WTC11 (cell line): ENCODE results near the gene AP3B2.

ENCODE experiments used
- CREM ChIP-seq: sonication (generic); formaldehyde crosslinking; IDR thresholded peaks from 2 replicates; pipeline ENCODE4 v1.8.1; 2022; ENCODE audit warnings: mild to moderate bottlenecking, missing genetic modification reagents, moderate library complexity
- MYBL2 ChIP-seq: sonication (generic); formaldehyde crosslinking; IDR thresholded peaks from 2 replicates; pipeline ENCODE4 v1.8.1; 2023; ENCODE audit warnings: mild to moderate bottlenecking, moderate library complexity, missing genetic modification reagents
- RELA ChIP-seq: sonication (generic); formaldehyde crosslinking; IDR thresholded peaks from 2 replicates; pipeline ENCODE4 v1.8.1; 2022; ENCODE audit warnings: missing genetic modification reagents, mild to moderate bottlenecking, borderline replicate concordance
- TCF7 ChIP-seq: sonication (generic); formaldehyde crosslinking; IDR thresholded peaks from 2 replicates; pipeline ENCODE4 v1.8.0; 2022; ENCODE audit warnings: mild to moderate bottlenecking, low read depth, missing genetic modification reagents, moderate library complexity
- TEAD4 ChIP-seq: sonication (generic); formaldehyde crosslinking; IDR thresholded peaks from 2 replicates; pipeline ENCODE4 v1.8.0; 2022; ENCODE audit warnings: mild to moderate bottlenecking, missing genetic modification reagents
- TF ChIP-seq, protein P1 (sequence below): sonication (generic); formaldehyde crosslinking; IDR thresholded peaks from 2 replicates; pipeline ENCODE4 v1.8.1; 2023; ENCODE audit warnings: mild to moderate bottlenecking, missing genetic modification reagents, moderate library complexity
- TF ChIP-seq, protein P2 (sequence below): sonication (generic); formaldehyde crosslinking; IDR thresholded peaks from 2 replicates; pipeline ENCODE4 v1.8.0; 2022; ENCODE audit warnings: mild to moderate bottlenecking, missing genetic modification reagents
- TF ChIP-seq, protein P3 (sequence below): fragments of 200-600 bp; IDR thresholded peaks from 2 replicates; pipeline ENCODE4 v1.8.0; 2022; ENCODE audit warnings: antibody characterized with exemption
- TF ChIP-seq, protein P4 (sequence below): sonication (generic); formaldehyde crosslinking; IDR thresholded peaks from 2 replicates; pipeline ENCODE4 v1.8.1; 2022; ENCODE audit warnings: mild to moderate bottlenecking, moderate library complexity, missing genetic modification reagents
- TF ChIP-seq, protein P5 (sequence below): sonication (generic); formaldehyde crosslinking; IDR thresholded peaks from 2 replicates; pipeline ENCODE4 v1.8.0; 2022; ENCODE audit warnings: mild to moderate bottlenecking, missing genetic modification reagents

DNA sequence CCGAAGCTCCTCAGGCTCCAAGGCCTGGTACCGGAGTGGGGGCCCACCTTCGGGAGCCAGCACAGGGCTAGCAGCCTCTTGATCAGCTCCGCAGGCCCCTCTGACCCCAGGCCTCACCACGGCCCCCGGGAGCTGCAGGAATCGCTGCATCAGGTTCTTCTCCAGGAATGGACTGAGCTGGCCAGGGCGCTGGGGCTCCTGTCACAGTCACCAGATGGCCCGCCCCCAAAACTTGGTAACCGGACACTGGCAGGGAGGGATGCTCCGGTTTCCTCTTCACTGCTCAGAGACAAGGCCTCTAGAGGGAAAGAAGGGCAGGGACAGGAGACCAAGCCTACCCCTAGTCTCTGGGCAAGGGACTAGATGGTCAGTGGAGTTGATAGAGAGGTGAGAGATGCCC lies 9.9 kb downstream of the AP3B2 start:
- TF ChIP-seq MYBL2 (CRISPR knock-in tag) (no peak), RELA (CRISPR knock-in tag) (no peak), TEAD4 (no peak), TCF7 (CRISPR knock-in tag) (no peak), CREM (CRISPR knock-in tag) (no peak)
- TF ChIP-seq, protein P1, sequence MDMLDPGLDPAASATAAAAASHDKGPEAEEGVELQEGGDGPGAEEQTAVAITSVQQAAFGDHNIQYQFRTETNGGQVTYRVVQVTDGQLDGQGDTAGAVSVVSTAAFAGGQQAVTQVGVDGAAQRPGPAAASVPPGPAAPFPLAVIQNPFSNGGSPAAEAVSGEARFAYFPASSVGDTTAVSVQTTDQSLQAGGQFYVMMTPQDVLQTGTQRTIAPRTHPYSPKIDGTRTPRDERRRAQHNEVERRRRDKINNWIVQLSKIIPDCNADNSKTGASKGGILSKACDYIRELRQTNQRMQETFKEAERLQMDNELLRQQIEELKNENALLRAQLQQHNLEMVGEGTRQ (CRISPR knock-in tag): no peak
- TF ChIP-seq, protein P2, sequence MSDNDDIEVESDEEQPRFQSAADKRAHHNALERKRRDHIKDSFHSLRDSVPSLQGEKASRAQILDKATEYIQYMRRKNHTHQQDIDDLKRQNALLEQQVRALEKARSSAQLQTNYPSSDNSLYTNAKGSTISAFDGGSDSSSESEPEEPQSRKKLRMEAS (CRISPR knock-in tag): no peak
- TF ChIP-seq, protein P3, sequence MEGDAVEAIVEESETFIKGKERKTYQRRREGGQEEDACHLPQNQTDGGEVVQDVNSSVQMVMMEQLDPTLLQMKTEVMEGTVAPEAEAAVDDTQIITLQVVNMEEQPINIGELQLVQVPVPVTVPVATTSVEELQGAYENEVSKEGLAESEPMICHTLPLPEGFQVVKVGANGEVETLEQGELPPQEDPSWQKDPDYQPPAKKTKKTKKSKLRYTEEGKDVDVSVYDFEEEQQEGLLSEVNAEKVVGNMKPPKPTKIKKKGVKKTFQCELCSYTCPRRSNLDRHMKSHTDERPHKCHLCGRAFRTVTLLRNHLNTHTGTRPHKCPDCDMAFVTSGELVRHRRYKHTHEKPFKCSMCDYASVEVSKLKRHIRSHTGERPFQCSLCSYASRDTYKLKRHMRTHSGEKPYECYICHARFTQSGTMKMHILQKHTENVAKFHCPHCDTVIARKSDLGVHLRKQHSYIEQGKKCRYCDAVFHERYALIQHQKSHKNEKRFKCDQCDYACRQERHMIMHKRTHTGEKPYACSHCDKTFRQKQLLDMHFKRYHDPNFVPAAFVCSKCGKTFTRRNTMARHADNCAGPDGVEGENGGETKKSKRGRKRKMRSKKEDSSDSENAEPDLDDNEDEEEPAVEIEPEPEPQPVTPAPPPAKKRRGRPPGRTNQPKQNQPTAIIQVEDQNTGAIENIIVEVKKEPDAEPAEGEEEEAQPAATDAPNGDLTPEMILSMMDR: no peak
- TF ChIP-seq, protein P4, sequence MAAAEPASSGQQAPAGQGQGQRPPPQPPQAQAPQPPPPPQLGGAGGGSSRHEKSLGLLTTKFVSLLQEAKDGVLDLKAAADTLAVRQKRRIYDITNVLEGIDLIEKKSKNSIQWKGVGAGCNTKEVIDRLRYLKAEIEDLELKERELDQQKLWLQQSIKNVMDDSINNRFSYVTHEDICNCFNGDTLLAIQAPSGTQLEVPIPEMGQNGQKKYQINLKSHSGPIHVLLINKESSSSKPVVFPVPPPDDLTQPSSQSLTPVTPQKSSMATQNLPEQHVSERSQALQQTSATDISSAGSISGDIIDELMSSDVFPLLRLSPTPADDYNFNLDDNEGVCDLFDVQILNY: no peak
- TF ChIP-seq, protein P5, sequence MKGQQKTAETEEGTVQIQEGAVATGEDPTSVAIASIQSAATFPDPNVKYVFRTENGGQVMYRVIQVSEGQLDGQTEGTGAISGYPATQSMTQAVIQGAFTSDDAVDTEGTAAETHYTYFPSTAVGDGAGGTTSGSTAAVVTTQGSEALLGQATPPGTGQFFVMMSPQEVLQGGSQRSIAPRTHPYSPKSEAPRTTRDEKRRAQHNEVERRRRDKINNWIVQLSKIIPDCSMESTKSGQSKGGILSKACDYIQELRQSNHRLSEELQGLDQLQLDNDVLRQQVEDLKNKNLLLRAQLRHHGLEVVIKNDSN (CRISPR knock-in tag): no peak
